ENCODE results near the gene HAVCR2. TPM values are rescaled to one million over a fixed set of nuclear protein-coding genes. Genes with fewer than 3 reads are reported as not detected.
A peak's percentile ranks its signal among the peaks of the same experiment; 100 is the strongest.

Gene HAVCR2
- total and polyA plus RNA-seq, 2 experiments from 2014 or later: 0.49 TPM; not detected in 1

- DNase-seq (ENCODE audit: low spot score) (peak; percentile 18), ATAC-seq (peak; percentile 37)
- Histone ChIP-seq H3K4me3 (peak overlapping the region; percentile 63), H3K9me2 (ENCODE audit: insufficient read depth) (no peaks in the 10 kb centered on the region), H3K27ac (ENCODE audit: low read depth) (no peak overlapping the region), H3F3A (replicated peaks; ENCODE audit: low read depth) (no peaks in the 10 kb centered on the region), H3K36me3 (ENCODE audit: insufficient read depth) (0 out of 2 replicates have a peak, but pooled peaks cover 5% of the 10 kb centered on the region), H2AFZ (peak overlapping the region; percentile 26; the same call in 1 of the 2 replicates), H3K79me2 (replicated peaks; ENCODE audit: insufficient read depth) (peaks cover 33% of the 10 kb centered on the region), H3K4me2 (peak overlapping the region; percentile 34), H4K20me1 (replicated peaks; ENCODE audit: insufficient read depth) (no peaks in the 10 kb centered on the region), H3K27me3 (ENCODE audit: insufficient read depth) (no peaks in the 10 kb centered on the region), H3K4me1 (ENCODE audit: insufficient read depth) (peaks cover 4% of the 10 kb centered on the region; the same call in 1 of the 2 replicates)
- Mint-ChIP-seq H3K4me1 (peaks cover 7% of the 10 kb centered on the region; the same call in 2 of the 3 replicates), H3K9me3 (no peaks in the 10 kb centered on the region), H3K4me3 (peak overlapping the region; percentile 86), H3K36me3 (ENCODE audit: low read depth) (peaks cover 20% of the 10 kb centered on the region), H3K27ac (peak overlapping the region; percentile 92), H3K27me3 (ENCODE audit: insufficient read depth, low read depth, poor library complexity) (peaks cover 5% of the 10 kb centered on the region)
- TF ChIP-seq ZNF462 (CRISPR knock-in tag; IDR thresholded peaks at IDR 0.05) (no peak), NANOG (IDR thresholded peaks at IDR 0.05; ENCODE audit: borderline replicate concordance) (no peak), ZNF331 (CRISPR knock-in tag; IDR thresholded peaks at IDR 0.05; ENCODE audit: low read depth) (no peak)
Observed at GRCh38 chr5:157143127-157143971, 34.5 kb upstream of the HAVCR2 start.

All from GM23338 (cell line).